HepG2 (cell line): ENCODE data around the gene SLC36A3. TPM values are rescaled to one million over a fixed set of nuclear protein-coding genes. Genes with fewer than 3 reads are reported as not detected.

Experiments
- AKAP8 ChIP-seq: sonication (generic); formaldehyde crosslinking; IDR thresholded peaks from 2 replicates; pipeline ENCODE4 v1.5.1; 2020; ENCODE audit warnings: mild to moderate bottlenecking, missing genetic modification reagents
- ARID2 ChIP-seq: sonication (generic); formaldehyde crosslinking; IDR thresholded peaks from 2 replicates; pipeline ENCODE4 v1.8.1; 2022; ENCODE audit warnings: mild to moderate bottlenecking, missing genetic modification reagents, borderline replicate concordance
- ATF1 ChIP-seq: IDR thresholded peaks from 2 replicates; pipeline ENCODE4 v1.6.1; 2016; ENCODE audit warnings: mild to moderate bottlenecking, control low read depth
- BHLHE40 ChIP-seq: IDR thresholded peaks from 2 replicates; pipeline ENCODE4 v1.6.1; 2011; ENCODE audit warnings: low read length, improper control_type of control experiment
- CHD4 ChIP-seq: fragments of 200-600 bp; sonication (generic); IDR thresholded peaks from 2 replicates; pipeline ENCODE4 v1.7.0; 2017; ENCODE audit warnings: mild to moderate bottlenecking, low read length, borderline replicate concordance
- EP300 ChIP-seq, 3 experiments: sonication (generic) in 1 of 3; formaldehyde crosslinking in 1 of 3; IDR thresholded peaks; 2 replicates each; pipeline versions ENCODE4 v1.5.1 to v1.6.1; 2011 to 2020; ENCODE audit warnings: low read depth in 2 of 3, low read length in 2 of 3, borderline replicate concordance in 1 of 3, improper control_type of control experiment in 1 of 3, mild to moderate bottlenecking in 1 of 3, missing genetic modification reagents in 1 of 3, moderate library complexity in 1 of 3
- GPN1 ChIP-seq: sonication (generic); formaldehyde crosslinking; IDR thresholded peaks from 2 replicates; pipeline ENCODE4 v1.5.1; 2020; ENCODE audit warnings: missing genetic modification reagents, borderline replicate concordance
- PAF1 ChIP-seq: IDR thresholded peaks from 2 replicates; pipeline ENCODE4 v1.6.1; 2016; ENCODE audit warnings: missing genetic modification reagents, missing compliant biosample characterization
- STAT5B ChIP-seq: sonication (generic); formaldehyde crosslinking; IDR thresholded peaks from 2 replicates; pipeline ENCODE4 v1.4.0; 2020; ENCODE audit warnings: missing genetic modification reagents
- TBL1XR1 ChIP-seq: fragments of 150-350 bp; IDR thresholded peaks from 2 replicates; pipeline ENCODE4 v1.6.1; 2014; ENCODE audit warnings: borderline replicate concordance, low read length; ENCODE audit not compliant: partially characterized antibody
- ZC3H4 ChIP-seq: sonication (generic); formaldehyde crosslinking; IDR thresholded peaks from 2 replicates; pipeline ENCODE4 v1.4.0; 2020; ENCODE audit warnings: missing genetic modification reagents, borderline replicate concordance
- ZFP62 ChIP-seq: sonication (generic); formaldehyde crosslinking; IDR thresholded peaks from 2 replicates; pipeline ENCODE4 v1.4.0; 2020; ENCODE audit warnings: missing genetic modification reagents
- ZNF160 ChIP-seq: sonication (generic); formaldehyde crosslinking; IDR thresholded peaks from 2 replicates; pipeline ENCODE4 v1.8.0; 2022; ENCODE audit warnings: mild to moderate bottlenecking, inconsistent platforms, missing genetic modification reagents
- ZNF263 ChIP-seq: sonication (generic); formaldehyde crosslinking; IDR thresholded peaks from 2 replicates; pipeline ENCODE4 v1.4.0; 2020; ENCODE audit warnings: missing genetic modification reagents
- ZNF264 ChIP-seq: sonication (generic); formaldehyde crosslinking; IDR thresholded peaks from 2 replicates; pipeline ENCODE4 v1.4.0; 2020; ENCODE audit warnings: missing genetic modification reagents
- ZNF343 ChIP-seq: sonication (generic); formaldehyde crosslinking; IDR thresholded peaks from 2 replicates; pipeline ENCODE4 v1.4.0; 2020; ENCODE audit warnings: mild to moderate bottlenecking, missing genetic modification reagents
- ZNF446 ChIP-seq: sonication (generic); formaldehyde crosslinking; IDR thresholded peaks from 2 replicates; pipeline ENCODE4 v1.5.0; 2020; ENCODE audit warnings: mild to moderate bottlenecking, missing genetic modification reagents
- ZNF530 ChIP-seq: sonication (generic); formaldehyde crosslinking; IDR thresholded peaks from 2 replicates; pipeline ENCODE4 v1.5.0; 2020; ENCODE audit warnings: low read depth, mild to moderate bottlenecking, missing genetic modification reagents
- ZNF570 ChIP-seq: sonication (generic); formaldehyde crosslinking; IDR thresholded peaks from 2 replicates; pipeline ENCODE4 v1.4.0; 2020; ENCODE audit warnings: mild to moderate bottlenecking, missing genetic modification reagents, borderline replicate concordance
- ZNF615 ChIP-seq: sonication (generic); formaldehyde crosslinking; IDR thresholded peaks from 2 replicates; pipeline ENCODE4 v1.5.0; 2020; ENCODE audit warnings: mild to moderate bottlenecking, missing genetic modification reagents, borderline replicate concordance
- ZNF75D ChIP-seq: sonication (generic); formaldehyde crosslinking; IDR thresholded peaks from 2 replicates; pipeline ENCODE4 v1.8.1; 2023; ENCODE audit warnings: missing genetic modification reagents, mild to moderate bottlenecking, borderline replicate concordance
- ZNF777 ChIP-seq: sonication (generic); formaldehyde crosslinking; IDR thresholded peaks from 2 replicates; pipeline ENCODE4 v1.4.0; 2020; ENCODE audit warnings: missing genetic modification reagents
- ZNF816 ChIP-seq: sonication (generic); formaldehyde crosslinking; IDR thresholded peaks from 2 replicates; pipeline ENCODE4 v1.8.0; 2022; ENCODE audit warnings: missing genetic modification reagents, mild to moderate bottlenecking, borderline replicate concordance
- ZNF839 ChIP-seq: sonication (generic); formaldehyde crosslinking; IDR thresholded peaks from 2 replicates; pipeline ENCODE4 v1.4.0; 2020; ENCODE audit warnings: missing genetic modification reagents, mild to moderate bottlenecking, borderline replicate concordance
- polyA plus RNA-seq, 8 experiments: library from polyadenylated mRNA; depleted of rRNA in 3 of 8; stranded (reverse) in 7 of 8; unstranded in 1 of 8; fragments of >200 nt; fragmentation: Illumina TruSeq in 4 of 8; extraction: Trizol in 4 of 8; gene quantifications; 2 replicates each; pipeline versions ENCODE4 v1.2.1 to v1.2.3, GENCODE V29; 2011 to 2016; ENCODE audit warnings: low read depth in 4 of 8, missing spikeins in 1 of 8, mixed read lengths in 1 of 8; ENCODE audit not compliant: insufficient read depth in 1 of 8
- total RNA-seq, 5 experiments: library from RNA; depleted of rRNA; stranded (reverse); fragments of >200 nt; fragmentation: Illumina TruSeq; extraction: Trizol; gene quantifications; 2 replicates each; pipeline ENCODE4 v1.2.3, GENCODE V29; 2016; ENCODE audit warnings: low read depth in 1 of 5
- TF ChIP-seq, protein P1 (sequence below): sonication (generic); formaldehyde crosslinking; IDR thresholded peaks from 2 replicates; pipeline ENCODE4 v1.5.0; 2020; ENCODE audit warnings: mild to moderate bottlenecking, missing genetic modification reagents
- TF ChIP-seq, protein P2 (sequence below): sonication (generic); formaldehyde crosslinking; IDR thresholded peaks from 2 replicates; pipeline ENCODE4 v1.4.0; 2020; ENCODE audit warnings: mild to moderate bottlenecking, missing genetic modification reagents
- TF ChIP-seq, protein P3 (sequence below), 2 experiments: fragments of 450-650 bp in 1 of 2; sonication (generic) in 1 of 2; formaldehyde crosslinking; IDR thresholded peaks; 2 replicates each; pipeline versions ENCODE4 v1.5.0 to v1.8.0; 2020 to 2022; ENCODE audit warnings: mild to moderate bottlenecking in 1 of 2, missing genetic modification reagents in 1 of 2
- TF ChIP-seq, protein P4 (sequence below): sonication (generic); formaldehyde crosslinking; IDR thresholded peaks from 2 replicates; pipeline ENCODE4 v1.8.0; 2022; ENCODE audit warnings: mild to moderate bottlenecking, missing genetic modification reagents; ENCODE audit not compliant: insufficient replicate concordance

SLC36A3 gene
- total and polyA plus RNA-seq, 2 of the 13 experiments (the other 11 are each of a cell fraction or from before 2014, with no cell fraction given): not detected

DNA sequence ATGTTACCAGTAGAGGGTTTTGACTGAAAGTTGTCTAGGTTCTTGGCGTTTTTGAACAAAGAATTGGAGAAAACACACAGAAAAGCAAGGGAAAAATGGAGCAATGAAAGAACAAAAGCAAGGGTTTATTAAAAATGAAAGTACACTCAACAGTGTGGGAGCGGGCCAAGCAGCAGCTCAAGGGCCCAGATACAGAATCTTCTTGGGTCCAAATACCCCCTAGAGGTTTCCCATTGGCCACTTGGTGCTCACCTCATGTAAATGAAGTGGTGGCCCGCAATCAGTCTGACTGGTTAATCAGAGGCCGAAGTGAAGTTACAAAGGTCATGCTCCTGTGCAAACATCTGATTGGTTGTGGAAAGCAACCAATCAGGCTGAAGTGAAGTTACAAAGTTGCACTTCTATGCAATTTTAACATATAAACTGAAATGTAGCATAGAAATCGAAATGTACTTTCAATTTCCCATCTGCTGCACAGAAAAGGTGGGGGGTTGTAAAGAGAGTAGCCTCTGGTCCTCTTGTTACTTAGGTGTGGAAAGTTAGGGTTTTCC, 52.5 kb downstream of the SLC36A3 start (continued):
- TF ChIP-seq ZNF263 (no peak), ZNF75D (CRISPR knock-in tag) (no peak), ZNF839 (CRISPR knock-in tag) (no peak), TBL1XR1 (no peak), AKAP8 (CRISPR knock-in tag) (no peak), STAT5B (no peak; the same call in 1 of the 2 replicates), ZNF446 (no peak), ARID2 (CRISPR knock-in tag) (peak; percentile 70; the same call in 1 of the 2 replicates), CHD4 (no peak), ZNF530 (no peak), ZNF615 (CRISPR knock-in tag) (no peak), EP300 (IDR thresholded peaks at IDR 0.05; ENCODE audit: low read depth in 2 of 2, low read length in 2 of 2) (no peak), EP300 (CRISPR knock-in tag; IDR thresholded peaks at IDR 0.05; ENCODE audit: borderline replicate concordance) (no peak), ZNF777 (CRISPR knock-in tag) (no peak), ZNF160 (CRISPR knock-in tag) (no peak), ZNF816 (CRISPR knock-in tag) (no peak), BHLHE40 (no peak), PAF1 (CRISPR knock-in tag) (no peak), ZNF570 (no peak), GPN1 (no peak), ZFP62 (CRISPR knock-in tag) (no peak), ZNF343 (CRISPR knock-in tag) (no peak), ZNF264 (CRISPR knock-in tag) (no peak), ATF1 (CRISPR knock-in tag) (0 out of 2 replicates have a peak, but pooled peaks have one; percentile 46), ZC3H4 (CRISPR knock-in tag) (no peak)
- TF ChIP-seq, protein P1, sequence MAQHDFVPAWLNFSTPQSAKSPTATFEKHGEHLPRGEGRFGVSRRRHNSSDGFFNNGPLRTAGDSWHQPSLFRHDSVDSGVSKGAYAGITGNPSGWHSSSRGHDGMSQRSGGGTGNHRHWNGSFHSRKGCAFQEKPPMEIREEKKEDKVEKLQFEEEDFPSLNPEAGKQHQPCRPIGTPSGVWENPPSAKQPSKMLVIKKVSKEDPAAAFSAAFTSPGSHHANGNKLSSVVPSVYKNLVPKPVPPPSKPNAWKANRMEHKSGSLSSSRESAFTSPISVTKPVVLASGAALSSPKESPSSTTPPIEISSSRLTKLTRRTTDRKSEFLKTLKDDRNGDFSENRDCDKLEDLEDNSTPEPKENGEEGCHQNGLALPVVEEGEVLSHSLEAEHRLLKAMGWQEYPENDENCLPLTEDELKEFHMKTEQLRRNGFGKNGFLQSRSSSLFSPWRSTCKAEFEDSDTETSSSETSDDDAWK (CRISPR knock-in tag): no peak
- TF ChIP-seq, protein P2, sequence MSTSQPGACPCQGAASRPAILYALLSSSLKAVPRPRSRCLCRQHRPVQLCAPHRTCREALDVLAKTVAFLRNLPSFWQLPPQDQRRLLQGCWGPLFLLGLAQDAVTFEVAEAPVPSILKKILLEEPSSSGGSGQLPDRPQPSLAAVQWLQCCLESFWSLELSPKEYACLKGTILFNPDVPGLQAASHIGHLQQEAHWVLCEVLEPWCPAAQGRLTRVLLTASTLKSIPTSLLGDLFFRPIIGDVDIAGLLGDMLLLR (CRISPR knock-in tag): no peak
- TF ChIP-seq, protein P3, sequence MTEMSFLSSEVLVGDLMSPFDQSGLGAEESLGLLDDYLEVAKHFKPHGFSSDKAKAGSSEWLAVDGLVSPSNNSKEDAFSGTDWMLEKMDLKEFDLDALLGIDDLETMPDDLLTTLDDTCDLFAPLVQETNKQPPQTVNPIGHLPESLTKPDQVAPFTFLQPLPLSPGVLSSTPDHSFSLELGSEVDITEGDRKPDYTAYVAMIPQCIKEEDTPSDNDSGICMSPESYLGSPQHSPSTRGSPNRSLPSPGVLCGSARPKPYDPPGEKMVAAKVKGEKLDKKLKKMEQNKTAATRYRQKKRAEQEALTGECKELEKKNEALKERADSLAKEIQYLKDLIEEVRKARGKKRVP (CRISPR knock-in tag; IDR thresholded peaks at IDR 0.05): no peak
- TF ChIP-seq, protein P4, sequence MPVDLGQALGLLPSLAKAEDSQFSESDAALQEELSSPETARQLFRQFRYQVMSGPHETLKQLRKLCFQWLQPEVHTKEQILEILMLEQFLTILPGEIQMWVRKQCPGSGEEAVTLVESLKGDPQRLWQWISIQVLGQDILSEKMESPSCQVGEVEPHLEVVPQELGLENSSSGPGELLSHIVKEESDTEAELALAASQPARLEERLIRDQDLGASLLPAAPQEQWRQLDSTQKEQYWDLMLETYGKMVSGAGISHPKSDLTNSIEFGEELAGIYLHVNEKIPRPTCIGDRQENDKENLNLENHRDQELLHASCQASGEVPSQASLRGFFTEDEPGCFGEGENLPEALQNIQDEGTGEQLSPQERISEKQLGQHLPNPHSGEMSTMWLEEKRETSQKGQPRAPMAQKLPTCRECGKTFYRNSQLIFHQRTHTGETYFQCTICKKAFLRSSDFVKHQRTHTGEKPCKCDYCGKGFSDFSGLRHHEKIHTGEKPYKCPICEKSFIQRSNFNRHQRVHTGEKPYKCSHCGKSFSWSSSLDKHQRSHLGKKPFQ (CRISPR knock-in tag): no peak
